Heart right ventricle (tissue), 16 donors: ENCODE measurements around the gene CTXN1. TPM values are rescaled to one million over a fixed set of nuclear protein-coding genes. Genes with fewer than 3 reads are reported as not detected.
A peak's percentile ranks its signal among the peaks of the same experiment; 100 is the strongest.
"Not testable (repeated sequence)": the region's sequence is repeated elsewhere in the genome, so short reads cannot be mapped to it uniquely, and the experiment has no call there.

Experiments
- ATAC-seq, 8 donors: fragments of 200-7000 bp; cut with Tn5 transposase; one replicate each; pipeline ENCODE4 v1.9.1; 2020; ENCODE audit warnings: mild to moderate bottlenecking in 8 of 8, moderate library complexity in 8 of 8, moderate number of reproducible peaks in 1 of 8
- DNase-seq, 2 donors: peaks; one replicate each; pipeline ENCODE4 v3.0.0-alpha.2; 2020
- H3K27ac ChIP-seq, 10 donors: fragments of 200-600 bp; sonication (generic) in 2 of 10; one replicate each; pipeline versions ENCODE4 v1.5.0 to v1.8.0; 2020 to 2022; ENCODE audit warnings: mild to moderate bottlenecking in 3 of 10
- H3K27me3 ChIP-seq, 7 donors: fragments of 200-600 bp; one replicate each; pipeline ENCODE4 v1.8.0; 2021 to 2022; ENCODE audit warnings: mild to moderate bottlenecking in 2 of 7
- H3K36me3 ChIP-seq, 9 donors: fragments of 200-600 bp; sonication (generic) in 1 of 9; one replicate each; pipeline versions ENCODE4 v1.5.0 to v1.8.0; 2020 to 2022; ENCODE audit warnings: mild to moderate bottlenecking in 2 of 9
- H3K4me1 ChIP-seq, 9 donors: fragments of 200-600 bp; sonication (generic) in 1 of 9; one replicate each; pipeline versions ENCODE4 v1.5.0 to v1.8.0; 2020 to 2022; ENCODE audit warnings: mild to moderate bottlenecking in 4 of 9
- H3K4me3 ChIP-seq, 10 donors: fragments of 200-600 bp; sonication (generic) in 2 of 10; one replicate each; pipeline versions ENCODE4 v1.5.0 to v1.8.0; 2020 to 2022; ENCODE audit warnings: mild to moderate bottlenecking in 7 of 10, moderate library complexity in 2 of 10
- H3K9me3 ChIP-seq, 11 donors: fragments of 200-600 bp in 10 of 11; sonication (generic) in 2 of 11; one replicate each; pipeline versions ENCODE4 v1.5.0 to v1.8.0; 2013 to 2022; ENCODE audit warnings: mild to moderate bottlenecking in 2 of 11, control low read depth in 1 of 11, moderate library complexity in 1 of 11
- CTCF ChIP-seq, 9 donors: fragments of 200-600 bp; sonication (generic) in 2 of 9; IDR thresholded peaks; one replicate each; pipeline versions ENCODE4 v1.5.0 to v1.8.0; 2021 to 2022; ENCODE audit warnings: antibody characterized with exemption in 9 of 9, mild to moderate bottlenecking in 5 of 9, moderate library complexity in 1 of 9
- WGBS, 2 donors: extraction: QIAGEN DNeasy Blood & Tissue Kit; methylation state at CpG; one replicate each; pipeline ENCODE4 v1.1.7; 2013; ENCODE audit warnings: inconsistent platforms in 1 of 2; 5-methylcytosine and 5-hydroxymethylcytosine counted together
- intact Hi-C, 10 donors: fragments of 100-400 bp; cut with DNase I; formaldehyde crosslinking; loops; one replicate each; pipeline versions ENCODE4 v1.11.1 to v1.14.2; 2022
- polyA plus RNA-seq, 2 donors: library from polyadenylated mRNA; stranded (reverse); fragments of 200-250 nt; gene quantifications; one replicate each; pipeline ENCODE4 v1.2.3, GENCODE V29; 2013
- total RNA-seq, 10 donors: library from RNA; stranded (reverse); fragmentation: NEBNext Ultra II Directional in 3 of 10; extraction: Animal tissue kit (Norgen Biotek cat#: 25700) in 3 of 10; gene quantifications; one replicate each; pipeline versions ENCODE4 v1.2.1 to v1.2.4, GENCODE V29; 2021 to 2023
- donor health status: Arrhythmogenic right ventricular cardiomyopathy.
- donor health status: ischemic (EF 13 %, LVEDD 7.1; RV severe dilation, severe dysfunction).
- donor health status: healthy with polysubstance abuse.
- donor health status: DM: no; HTN: yes; CAD: no.
- donor health status: DM: no; HTN: no; CAD: no.
- donor health status: ischemic (EF 25% LVEDD 6.9; RV normal size, moderate dysfunction).
- donor health status: ischemic (EF 25% LVEDD 5.7; RV mildly dilated, moderate dysfunction).
- donor health status: healthy.
- donor health status: DM: yes; HTN: yes; CAD: no.
- donor health status: Ischemic cardiomyopathy.
- donor health status: ischemic (EF 35%, LVEDD 5.7; RV mildly dilated, moderate dysfunction).
- donor health status: nonischemic (EF 11% LVEDD 7.7; RV severe dilation, severe dysfunction).
- donor health status: DM: yes; HTN: yes; CAD: no.
- donor health status: PGD.
- donor health status: ischemic (EF 29% LVEDD 5.4; RV normal size, mild dysfunction).
- donor health status: nonischemic (EF 23%, LVEDD 6.1; RV moderate dilation, normal function).

CTXN1 gene
- total and polyA plus RNA-seq, 12 donors, result 0.18 to 0.74 (median 0.25) TPM; not detected in 5

- Histone ChIP-seq H3K27me3 (peaks cover 0 to 32% (median 21%) of the 10 kb centered on the region in 7 donors), H3K36me3 (no peaks in the 10 kb centered on the region), H3K4me1 (no peaks in the 10 kb centered on the region), H3K9me3 (no peaks in the 10 kb centered on the region), H3K4me3 (no peak overlapping the region), H3K27ac (no peak overlapping the region)
- WGBS, 2 donors, result 52 to 61% methylated on average over 16 to 18 of the region's 18 CpGs
- no peak for TF ChIP-seq CTCF (IDR thresholded peaks at IDR 0.05)
- intact Hi-C loops, result no loop called here
- no peak for DNase-seq
- no peak for ATAC-seq
Measured at GRCh38 chr19:7894612-7895309, 31.2 kb downstream of the CTXN1 start.

GRCh38 chr19:7893362-7894101, 32.4 kb downstream of the CTXN1 start:
- H3K4me1 ChIP-seq, H3K36me3 ChIP-seq, H3K4me3 ChIP-seq, DNase-seq, intact Hi-C loops, H3K27ac ChIP-seq, H3K9me3 ChIP-seq, ATAC-seq: not testable (repeated sequence)
- WGBS, 2 donors, result 83 to 86% methylated on average over 18 of the region's 18 CpGs
- peaks cover 0 to 45% (median 30%) of the 10 kb centered on the region in 7 donors for H3K27me3 ChIP-seq

GRCh38 chr19:7888826-7889217, 37.1 kb downstream of the CTXN1 start:
- DNase-seq (no peak), ATAC-seq (no peak)
- no peak for TF ChIP-seq CTCF (IDR thresholded peaks at IDR 0.05)
- Histone ChIP-seq H3K27ac (no peak overlapping the region), H3K27me3 (peaks cover 0 to 41% (median 34%) of the 10 kb centered on the region in 7 donors), H3K36me3 (no peaks in the 10 kb centered on the region), H3K4me1 (peaks cover 0 to 8% (median 3%) of the 10 kb centered on the region in 9 donors), H3K4me3 (peak overlapping the region in 8 of 10 donors; percentile 30 to 51 (median 44)), H3K9me3 (no peaks in the 10 kb centered on the region)
- 73 to 76% methylated on average over 8 of the region's 8 CpGs for WGBS, 2 donors
- intact Hi-C loops, result no loop called here

- Histone ChIP-seq H3K36me3 (no peaks in the 10 kb centered on the region), H3K9me3 (no peaks in the 10 kb centered on the region), H3K27ac (no peak within 1 kb of the TSS), H3K4me1 (peaks cover 0 to 8% (median 3%) of the 10 kb centered on the region in 9 donors), H3K27me3 (peaks cover 0 to 38% (median 29%) of the 10 kb centered on the region in 7 donors), H3K4me3 (peak within 1 kb of the TSS in 9 of 10 donors; percentile 19 to 51 (median 43))
- intact Hi-C loops, result no loop called here
- DNase-seq (no peak), ATAC-seq (peak; percentile 56 to 92 (median 69))
- no peak for TF ChIP-seq CTCF (IDR thresholded peaks at IDR 0.05)
- WGBS, 2 donors, result 9% methylated on average over 53 of the region's 53 CpGs
Measured at GRCh38 chr19:7888145-7888825, 37.6 kb downstream of the CTXN1 start, which contains the start of gene LRRC8E. Gene LRRC8E, plus strand, starts transcription at chr19:7888510. Its CDS starts 7,094 bp downstream, at chr19:7895604.
